Measurements from ENCODE around the gene TUBB2B. TPM values are rescaled to one million over a fixed set of nuclear protein-coding genes. Genes with fewer than 3 reads are reported as not detected.

TUBB2B gene
- total RNA-seq, 1 donor from 2014 or later, result 1.3 TPM

GRCh38 chr6:3239110-3239830 is 11.8 kb upstream of the TUBB2B start:
- intact Hi-C loops (cut with DNase I), result no loop called here
- ATAC-seq (ENCODE audit: poor library complexity) (no peak), DNase-seq (no peak)

GRCh38 chr6:3237761-3238662 is 10.6 kb upstream of the TUBB2B start:
- intact Hi-C loops (cut with DNase I), result no loop called here
- DNase-seq, result no peak
- ATAC-seq (ENCODE audit: poor library complexity), result peak; percentile 38

GRCh38 chr6:3236005-3236404 is 8.6 kb upstream of the TUBB2B start:
- intact Hi-C loops (cut with DNase I), result no loop called here
- ATAC-seq (ENCODE audit: poor library complexity), result no peak
- DNase-seq, result no peak

- no peak for ATAC-seq (ENCODE audit: poor library complexity)
- intact Hi-C loops (cut with DNase I), result no loop called here
- DNase-seq, result no peak
These were observed 8.0 kb upstream of the TUBB2B start for GRCh38 chr6:3235486-3235885.

GRCh38 chr6:3233904-3234303 is 6.5 kb upstream of the TUBB2B start:
- DNase-seq (no peak), ATAC-seq (ENCODE audit: poor library complexity) (no peak)
- intact Hi-C loops (cut with DNase I), result no loop called here

GRCh38 chr6:3233321-3233720 is 5.9 kb upstream of the TUBB2B start:
- intact Hi-C loops (cut with DNase I), result no loop called here
- no peak for ATAC-seq (ENCODE audit: poor library complexity)
- DNase-seq, result no peak

- intact Hi-C loops (cut with DNase I), result no loop called here
- ATAC-seq (ENCODE audit: poor library complexity), result no peak
- no peak for DNase-seq
These were observed 4.8 kb upstream of the TUBB2B start for GRCh38 chr6:3232017-3232945.

GRCh38 chr6:3231247-3232016 is 4.0 kb upstream of the TUBB2B start:
- peak; percentile 87 for ATAC-seq (ENCODE audit: poor library complexity)

GRCh38 chr6:3230900-3231246 is 3.4 kb upstream of the TUBB2B start:
- intact Hi-C loops (cut with DNase I), result no loop called here
- ATAC-seq (ENCODE audit: poor library complexity), result no peak
- DNase-seq, result no peak

More at GRCh38 chr6:3231247-3232016, 4.0 kb upstream of the TUBB2B start:
- intact Hi-C loops (cut with DNase I), result no loop called here
- peak; percentile 72 for DNase-seq

GRCh38 chr6:3230256-3230882 is 2.9 kb upstream of the TUBB2B start:
- DNase-seq, result no peak
- intact Hi-C loops (cut with DNase I), result no loop called here
- ATAC-seq (ENCODE audit: poor library complexity), result no peak

GRCh38 chr6:3229566-3230178 is 2.2 kb upstream of the TUBB2B start:
- intact Hi-C loops (cut with DNase I), result no loop called here
- ATAC-seq (ENCODE audit: poor library complexity) (no peak), DNase-seq (no peak)

GRCh38 chr6:3228771-3229565 is 1.5 kb upstream of the TUBB2B start:
- ATAC-seq (ENCODE audit: poor library complexity), result no peak
- intact Hi-C loops (cut with DNase I), result no loop called here
- no peak for DNase-seq

- DNase-seq, result no peak
- no peak for ATAC-seq (ENCODE audit: poor library complexity)
- intact Hi-C loops (cut with DNase I), result no loop called here
These were observed 706 bp upstream of the TUBB2B start for GRCh38 chr6:3228046-3228671.

GRCh38 chr6:3226481-3227362 is 731 bp downstream of the TUBB2B start:
- ATAC-seq (ENCODE audit: poor library complexity) (no peak), DNase-seq (no peak)
- intact Hi-C loops (cut with DNase I), result no loop called here

GRCh38 chr6:3226042-3226441 is 1.4 kb downstream of the TUBB2B start:
- DNase-seq (no peak), ATAC-seq (ENCODE audit: poor library complexity) (no peak)
- intact Hi-C loops (cut with DNase I), result no loop called here

Data from Right ventricle myocardium superior (tissue), 1 donor.